H1 (cell line): Measurements from ENCODE around the gene NUMB. TPM values are rescaled to one million over a fixed set of nuclear protein-coding genes. Genes with fewer than 3 reads are reported as not detected.

Experiments
- BRCA1 ChIP-seq: IDR thresholded peaks from 2 replicates; pipeline ENCODE4 v1.6.1; 2012; ENCODE audit warnings: low read depth, low read length, improper control_type of control experiment
- CBX5 ChIP-seq: fragments of 300-800, 300-1000 bp; sonication (generic); IDR thresholded peaks from 2 replicates; pipeline ENCODE4 v1.7.1; 2016; ENCODE audit warnings: antibody characterized with exemption, low read length, low read depth
- EP300 ChIP-seq, 2 experiments: IDR thresholded peaks; 1 replicate in 1 of 2; 2 replicates in 1 of 2; pipeline ENCODE4 v1.6.1; 2011 to 2012; ENCODE audit warnings: low read depth in 2 of 2, low read length in 2 of 2, mild to moderate bottlenecking in 2 of 2, borderline replicate concordance in 1 of 2, inconsistent platforms in 1 of 2, moderate library complexity in 1 of 2
- NRF1 ChIP-seq: IDR thresholded peaks from 2 replicates; pipeline ENCODE4 v1.6.1; 2011; ENCODE audit warnings: mild to moderate bottlenecking, low read depth, low read length, improper control_type of control experiment
- POLR2A ChIP-seq, 2 experiments: IDR thresholded peaks; 1 replicate in 1 of 2; 2 replicates in 1 of 2; pipeline ENCODE4 v1.6.1; 2011; ENCODE audit warnings: low read depth in 2 of 2, low read length in 2 of 2, mild to moderate bottlenecking in 2 of 2; ENCODE audit errors: control extremely low read depth in 1 of 2
- SAP30 ChIP-seq: fragments of 300-600 bp; sonication (generic); IDR thresholded peaks from 2 replicates; pipeline ENCODE4 v1.7.1; 2012; ENCODE audit warnings: low read length, moderate library complexity, mild to moderate bottlenecking, inconsistent platforms; ENCODE audit not compliant: insufficient read depth, insufficient replicate concordance
- SIX5 ChIP-seq: IDR thresholded peaks from 2 replicates; pipeline ENCODE4 v1.6.1; 2011; ENCODE audit warnings: mild to moderate bottlenecking, low read depth, low read length
- ZNF274 ChIP-seq: IDR thresholded peaks from 2 replicates; pipeline ENCODE4 v1.7.0; 2012; ENCODE audit warnings: low read length, borderline replicate concordance; ENCODE audit errors: extremely low read depth
- polyA plus RNA-seq, 7 experiments: library from polyadenylated mRNA; depleted of rRNA in 3 of 7; stranded (reverse) in 5 of 7; unstranded in 2 of 7; fragments of >200 nt in 5 of 7; fragments of 200-250 nt in 2 of 7; gene quantifications; 1 replicate in 5 of 7; 2 replicates in 1 of 7; 4 replicates in 1 of 7; pipeline versions ENCODE4 v1.2.1 to v1.2.3, GENCODE V29; 2011 to 2013; ENCODE audit warnings: missing spikeins in 2 of 7, mixed read lengths in 2 of 7
- total RNA-seq: library from RNA; stranded (reverse); fragmentation: NEBNext Ultra II Directional; extraction: Animal tissue kit (Norgen Biotek cat#: 25700); gene quantifications from 2 replicates; pipeline ENCODE4 v1.2.1, GENCODE V29; 2021
- TF ChIP-seq, protein P1 (sequence below): fragments of 300-600 bp; sonication (generic); IDR thresholded peaks from 2 replicates; pipeline ENCODE4 v1.7.1; 2012; ENCODE audit warnings: low read length, moderate library complexity, mild to moderate bottlenecking, inconsistent platforms; ENCODE audit not compliant: insufficient replicate concordance

Gene NUMB
- total and polyA plus RNA-seq, 2 of the 8 experiments (the other 6 are each of a cell fraction or from before 2014, with no cell fraction given), result 54.3 to 78.1 TPM

DNA sequence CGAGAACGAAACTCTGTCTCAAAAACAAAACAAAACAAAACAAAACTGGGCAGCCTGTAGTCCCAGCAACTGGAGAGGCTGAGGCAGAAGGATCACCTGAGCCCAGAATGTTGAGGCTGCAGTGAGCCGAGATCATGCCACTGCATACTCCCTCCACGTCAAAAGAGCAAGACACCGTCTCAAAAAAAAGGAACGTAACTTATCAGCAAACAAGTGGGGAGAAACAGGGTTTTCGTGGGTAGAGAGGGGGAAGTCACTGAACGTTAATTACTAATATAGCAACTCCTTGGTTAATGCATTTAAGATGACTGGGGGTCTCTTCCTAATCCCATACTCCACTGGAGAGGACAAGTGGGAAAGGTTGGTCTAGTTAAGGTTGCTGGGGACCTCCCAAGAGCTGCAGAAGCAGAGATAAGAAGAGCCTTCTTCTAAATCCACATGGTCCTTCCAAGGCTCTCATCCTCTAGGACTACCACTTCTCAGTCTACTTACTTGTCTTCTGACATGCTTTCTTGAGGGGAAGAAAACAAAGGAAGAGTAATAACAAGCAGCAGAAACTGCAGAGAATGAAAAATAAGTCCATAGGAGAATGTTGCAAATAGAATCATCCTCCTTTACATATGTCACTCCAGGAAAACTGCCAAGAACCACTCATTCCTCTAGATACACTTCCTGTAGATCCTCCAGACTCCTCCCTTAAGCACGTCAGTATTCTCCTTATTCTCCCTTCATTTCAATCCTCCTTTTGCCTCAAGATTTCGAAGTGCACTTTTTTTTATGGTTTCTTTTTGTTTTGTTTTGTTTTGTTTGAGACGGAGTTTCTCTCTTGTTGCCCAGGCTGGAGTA lies 5.8 kb downstream of the NUMB start (continued):
- TF ChIP-seq, protein P1, sequence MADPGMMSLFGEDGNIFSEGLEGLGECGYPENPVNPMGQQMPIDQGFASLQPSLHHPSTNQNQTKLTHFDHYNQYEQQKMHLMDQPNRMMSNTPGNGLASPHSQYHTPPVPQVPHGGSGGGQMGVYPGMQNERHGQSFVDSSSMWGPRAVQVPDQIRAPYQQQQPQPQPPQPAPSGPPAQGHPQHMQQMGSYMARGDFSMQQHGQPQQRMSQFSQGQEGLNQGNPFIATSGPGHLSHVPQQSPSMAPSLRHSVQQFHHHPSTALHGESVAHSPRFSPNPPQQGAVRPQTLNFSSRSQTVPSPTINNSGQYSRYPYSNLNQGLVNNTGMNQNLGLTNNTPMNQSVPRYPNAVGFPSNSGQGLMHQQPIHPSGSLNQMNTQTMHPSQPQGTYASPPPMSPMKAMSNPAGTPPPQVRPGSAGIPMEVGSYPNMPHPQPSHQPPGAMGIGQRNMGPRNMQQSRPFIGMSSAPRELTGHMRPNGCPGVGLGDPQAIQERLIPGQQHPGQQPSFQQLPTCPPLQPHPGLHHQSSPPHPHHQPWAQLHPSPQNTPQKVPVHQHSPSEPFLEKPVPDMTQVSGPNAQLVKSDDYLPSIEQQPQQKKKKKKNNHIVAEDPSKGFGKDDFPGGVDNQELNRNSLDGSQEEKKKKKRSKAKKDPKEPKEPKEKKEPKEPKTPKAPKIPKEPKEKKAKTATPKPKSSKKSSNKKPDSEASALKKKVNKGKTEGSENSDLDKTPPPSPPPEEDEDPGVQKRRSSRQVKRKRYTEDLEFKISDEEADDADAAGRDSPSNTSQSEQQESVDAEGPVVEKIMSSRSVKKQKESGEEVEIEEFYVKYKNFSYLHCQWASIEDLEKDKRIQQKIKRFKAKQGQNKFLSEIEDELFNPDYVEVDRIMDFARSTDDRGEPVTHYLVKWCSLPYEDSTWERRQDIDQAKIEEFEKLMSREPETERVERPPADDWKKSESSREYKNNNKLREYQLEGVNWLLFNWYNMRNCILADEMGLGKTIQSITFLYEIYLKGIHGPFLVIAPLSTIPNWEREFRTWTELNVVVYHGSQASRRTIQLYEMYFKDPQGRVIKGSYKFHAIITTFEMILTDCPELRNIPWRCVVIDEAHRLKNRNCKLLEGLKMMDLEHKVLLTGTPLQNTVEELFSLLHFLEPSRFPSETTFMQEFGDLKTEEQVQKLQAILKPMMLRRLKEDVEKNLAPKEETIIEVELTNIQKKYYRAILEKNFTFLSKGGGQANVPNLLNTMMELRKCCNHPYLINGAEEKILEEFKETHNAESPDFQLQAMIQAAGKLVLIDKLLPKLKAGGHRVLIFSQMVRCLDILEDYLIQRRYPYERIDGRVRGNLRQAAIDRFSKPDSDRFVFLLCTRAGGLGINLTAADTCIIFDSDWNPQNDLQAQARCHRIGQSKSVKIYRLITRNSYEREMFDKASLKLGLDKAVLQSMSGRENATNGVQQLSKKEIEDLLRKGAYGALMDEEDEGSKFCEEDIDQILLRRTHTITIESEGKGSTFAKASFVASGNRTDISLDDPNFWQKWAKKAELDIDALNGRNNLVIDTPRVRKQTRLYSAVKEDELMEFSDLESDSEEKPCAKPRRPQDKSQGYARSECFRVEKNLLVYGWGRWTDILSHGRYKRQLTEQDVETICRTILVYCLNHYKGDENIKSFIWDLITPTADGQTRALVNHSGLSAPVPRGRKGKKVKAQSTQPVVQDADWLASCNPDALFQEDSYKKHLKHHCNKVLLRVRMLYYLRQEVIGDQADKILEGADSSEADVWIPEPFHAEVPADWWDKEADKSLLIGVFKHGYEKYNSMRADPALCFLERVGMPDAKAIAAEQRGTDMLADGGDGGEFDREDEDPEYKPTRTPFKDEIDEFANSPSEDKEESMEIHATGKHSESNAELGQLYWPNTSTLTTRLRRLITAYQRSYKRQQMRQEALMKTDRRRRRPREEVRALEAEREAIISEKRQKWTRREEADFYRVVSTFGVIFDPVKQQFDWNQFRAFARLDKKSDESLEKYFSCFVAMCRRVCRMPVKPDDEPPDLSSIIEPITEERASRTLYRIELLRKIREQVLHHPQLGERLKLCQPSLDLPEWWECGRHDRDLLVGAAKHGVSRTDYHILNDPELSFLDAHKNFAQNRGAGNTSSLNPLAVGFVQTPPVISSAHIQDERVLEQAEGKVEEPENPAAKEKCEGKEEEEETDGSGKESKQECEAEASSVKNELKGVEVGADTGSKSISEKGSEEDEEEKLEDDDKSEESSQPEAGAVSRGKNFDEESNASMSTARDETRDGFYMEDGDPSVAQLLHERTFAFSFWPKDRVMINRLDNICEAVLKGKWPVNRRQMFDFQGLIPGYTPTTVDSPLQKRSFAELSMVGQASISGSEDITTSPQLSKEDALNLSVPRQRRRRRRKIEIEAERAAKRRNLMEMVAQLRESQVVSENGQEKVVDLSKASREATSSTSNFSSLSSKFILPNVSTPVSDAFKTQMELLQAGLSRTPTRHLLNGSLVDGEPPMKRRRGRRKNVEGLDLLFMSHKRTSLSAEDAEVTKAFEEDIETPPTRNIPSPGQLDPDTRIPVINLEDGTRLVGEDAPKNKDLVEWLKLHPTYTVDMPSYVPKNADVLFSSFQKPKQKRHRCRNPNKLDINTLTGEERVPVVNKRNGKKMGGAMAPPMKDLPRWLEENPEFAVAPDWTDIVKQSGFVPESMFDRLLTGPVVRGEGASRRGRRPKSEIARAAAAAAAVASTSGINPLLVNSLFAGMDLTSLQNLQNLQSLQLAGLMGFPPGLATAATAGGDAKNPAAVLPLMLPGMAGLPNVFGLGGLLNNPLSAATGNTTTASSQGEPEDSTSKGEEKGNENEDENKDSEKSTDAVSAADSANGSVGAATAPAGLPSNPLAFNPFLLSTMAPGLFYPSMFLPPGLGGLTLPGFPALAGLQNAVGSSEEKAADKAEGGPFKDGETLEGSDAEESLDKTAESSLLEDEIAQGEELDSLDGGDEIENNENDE, result no peak
- no peak for TF ChIP-seq BRCA1
- no peak for TF ChIP-seq SAP30
- TF ChIP-seq ZNF274, result no peak
- no peak for TF ChIP-seq NRF1
- no peak for TF ChIP-seq POLR2A (IDR thresholded peaks at IDR 0.05; ENCODE audit: control extremely low read depth in 1 of 2, low read depth in 2 of 2, low read length in 2 of 2)
- TF ChIP-seq CBX5, result no peak
- no peak for TF ChIP-seq SIX5
- no peak for TF ChIP-seq EP300 (IDR thresholded peaks at IDR 0.05; ENCODE audit: borderline replicate concordance in 1 of 2, low read depth in 2 of 2, low read length in 2 of 2)
